ENCODE results near the gene CACNA1D. TPM values are rescaled to one million over a fixed set of nuclear protein-coding genes. Genes with fewer than 3 reads are reported as not detected.

CACNA1D gene
- total and polyA plus RNA-seq, 9 of the 15 experiments (the other 6 are each of a cell fraction or from before 2014, with no cell fraction given): 0.29 TPM; not detected in 8

GRCh38 chr3:53511246-53511645 lies 16.8 kb downstream of the CACNA1D start:
- no peak overlapping the region for H3K27ac ChIP-seq (ENCODE audit: extremely low read depth, low read depth, low read length)
- H4K20me1 ChIP-seq (replicated peaks; ENCODE audit: control insufficient read depth, insufficient read depth, low read length): no peaks in the 10 kb centered on the region
- BruUV-seq (replicated peaks): no TSS peak
- TF ChIP-seq TRIM24 (IDR thresholded peaks at IDR 0.05) (no peak), GABPB2 (CRISPR knock-in tag; conservative IDR thresholded peaks at IDR 0.05) (no peak), ZBTB8A (IDR thresholded peaks at IDR 0.05; ENCODE audit: partially characterized antibody) (no peak), NCOA4 (IDR thresholded peaks at IDR 0.05; ENCODE audit: partially characterized antibody) (no peak), ETS2 (tag; IDR thresholded peaks at IDR 0.05; ENCODE audit: borderline replicate concordance, poor library complexity, severe bottlenecking) (no peak), SNIP1 (IDR thresholded peaks at IDR 0.05; ENCODE audit: low read depth) (no peak), PATZ1 (CRISPR knock-in tag; IDR thresholded peaks at IDR 0.05; ENCODE audit: borderline replicate concordance) (no peak), ZNF518B (CRISPR knock-in tag; IDR thresholded peaks at IDR 0.05) (no peak), TFE3 (CRISPR knock-in tag; IDR thresholded peaks at IDR 0.05) (no peak), NEUROD1 (IDR thresholded peaks at IDR 0.05; ENCODE audit: borderline replicate concordance, low read depth, low read length, partially characterized antibody) (no peak), POLR2H (tag; IDR thresholded peaks at IDR 0.05; ENCODE audit: low read depth) (no peak), HMBOX1 (IDR thresholded peaks at IDR 0.05) (no peak), CC2D1A (IDR thresholded peaks at IDR 0.05) (no peak), ZNF583 (CRISPR knock-in tag; IDR thresholded peaks at IDR 0.05) (no peak), ZBTB1 (CRISPR knock-in tag; IDR thresholded peaks at IDR 0.05; ENCODE audit: borderline replicate concordance, low read depth) (no peak), TCF7L2 (IDR thresholded peaks at IDR 0.05; ENCODE audit: low read depth, low read length) (no peak)
- ATAC-seq (no peak), DNase-seq (ENCODE audit: extremely low read depth in 1 of 4, low spot score in 3 of 4) (no peak), FAIRE-seq (no peak)
- WGBS (ENCODE audit: insufficient coverage, low coverage, missing lambda C conversion rate): 8% methylated on average over 13 of the region's 13 CpGs
- no peak overlapping the region for H3K4me3 ChIP-seq
- no peaks in the 10 kb centered on the region for H3K36me3 ChIP-seq (ENCODE audit: control insufficient read depth, insufficient read depth, low read length)
- no peak overlapping the region for H2AFZ ChIP-seq (ENCODE audit: low read depth, low read length)
- POLR2A ChIA-PET: no interaction called here
- H3K9ac ChIP-seq (ENCODE audit: insufficient read depth in 1 of 2, low read depth in 2 of 2, low read length in 2 of 2): no peak overlapping the region
- H3K79me2 ChIP-seq (ENCODE audit: control insufficient read depth, insufficient read depth, low read length): no peaks in the 10 kb centered on the region
- no peaks in the 10 kb centered on the region for H3K9me3 ChIP-seq (replicated peaks; ENCODE audit: control insufficient read depth, insufficient read depth, low read depth, low read length)
- no peaks in the 10 kb centered on the region for H3K9me1 ChIP-seq (ENCODE audit: control insufficient read depth, insufficient read depth, low read length)
- peaks cover 6 to 29% of the 10 kb centered on the region in 2 experiments for H3K27me3 ChIP-seq (ENCODE audit: control insufficient read depth in 2 of 2, insufficient read depth in 2 of 2, low read length in 2 of 2)
- no peak overlapping the region for H3K4me2 ChIP-seq (ENCODE audit: insufficient read depth, low read length)
- no peaks in the 10 kb centered on the region for H3K4me1 ChIP-seq (replicated peaks in 1 of 2; ENCODE audit: control insufficient read depth in 2 of 2, insufficient read depth in 2 of 2, low read length in 2 of 2)
- CTCF ChIA-PET (ENCODE audit: low intra/inter-chr PET ratio): no interaction called here
- in situ Hi-C loops (cut with MboI) (no loop called here), intact Hi-C loops (cut with micrococcal nuclease) (loop anchor here (10.0 kb wide), 1 partner anchor 86 kb away; no protein-coding TSS in a partner anchor)

Data from K562 (cell line).